H1 (cell line): ENCODE results near the gene TADA2B. TPM values are rescaled to one million over a fixed set of nuclear protein-coding genes. Genes with fewer than 3 reads are reported as not detected.

ENCODE experiments used
- FOSL1 ChIP-seq: IDR thresholded peaks from 2 replicates; pipeline ENCODE4 v1.6.1; 2011; ENCODE audit warnings: mild to moderate bottlenecking, low read depth, low read length, moderate library complexity; ENCODE audit not compliant: insufficient read depth
- GABPA ChIP-seq: IDR thresholded peaks from 2 replicates; pipeline ENCODE4 v1.6.1; 2011; ENCODE audit warnings: mild to moderate bottlenecking, low read length, moderate library complexity, borderline replicate concordance; ENCODE audit not compliant: insufficient read depth
- JUN ChIP-seq: IDR thresholded peaks from 2 replicates; pipeline ENCODE4 v1.6.1; 2011; ENCODE audit warnings: low read depth, mild to moderate bottlenecking, improper control_type of control experiment, low read length
- POLR2A ChIP-seq, 2 experiments: IDR thresholded peaks; 1 replicate in 1 of 2; 2 replicates in 1 of 2; pipeline ENCODE4 v1.6.1; 2011; ENCODE audit warnings: low read depth in 2 of 2, low read length in 2 of 2, mild to moderate bottlenecking in 2 of 2; ENCODE audit errors: control extremely low read depth in 1 of 2
- POU5F1 ChIP-seq: IDR thresholded peaks from 2 replicates; pipeline ENCODE4 v1.6.1; 2011; ENCODE audit warnings: low read depth, mild to moderate bottlenecking, low read length, moderate library complexity
- RAD21 ChIP-seq, 2 experiments: IDR thresholded peaks in 1 of 2; conservative IDR thresholded peaks in 1 of 2; 2 replicates each; pipeline ENCODE4 v1.6.1; 2011; ENCODE audit warnings: low read depth in 2 of 2, low read length in 2 of 2, improper control_type of control experiment in 1 of 2, inconsistent platforms in 1 of 2, mild to moderate bottlenecking in 1 of 2, moderate library complexity in 1 of 2
- RNF2 ChIP-seq: fragments of 200-900, 300-1000 bp; sonication (generic); IDR thresholded peaks from 2 replicates; pipeline ENCODE4 v1.7.1; 2016; ENCODE audit warnings: borderline replicate concordance, low read depth, mild to moderate bottlenecking, antibody characterized with exemption, low read length; ENCODE audit not compliant: poor library complexity, severe bottlenecking; ENCODE audit errors: missing control alignments
- SP2 ChIP-seq: IDR thresholded peaks from 2 replicates; pipeline ENCODE4 v1.6.1; 2012; ENCODE audit warnings: mild to moderate bottlenecking, low read length, inconsistent platforms
- polyA plus RNA-seq, 7 experiments: library from polyadenylated mRNA; depleted of rRNA in 3 of 7; stranded (reverse) in 5 of 7; unstranded in 2 of 7; fragments of >200 nt in 5 of 7; fragments of 200-250 nt in 2 of 7; gene quantifications; 1 replicate in 5 of 7; 2 replicates in 1 of 7; 4 replicates in 1 of 7; pipeline versions ENCODE4 v1.2.1 to v1.2.3, GENCODE V29; 2011 to 2013; ENCODE audit warnings: missing spikeins in 2 of 7, mixed read lengths in 2 of 7
- total RNA-seq: library from RNA; stranded (reverse); fragmentation: NEBNext Ultra II Directional; extraction: Animal tissue kit (Norgen Biotek cat#: 25700); gene quantifications from 2 replicates; pipeline ENCODE4 v1.2.1, GENCODE V29; 2021

Gene TADA2B
- total and polyA plus RNA-seq, 2 of the 8 experiments (the other 6 are each of a cell fraction or from before 2014, with no cell fraction given) = 5.7 to 12.1 TPM

- TF ChIP-seq JUN = no peak
- TF ChIP-seq RAD21 (IDR thresholded peaks at IDR 0.05 in 1 of 2, conservative IDR thresholded peaks at IDR 0.05 in 1 of 2; ENCODE audit: low read depth in 2 of 2, low read length in 2 of 2) = no peak
- no peak for TF ChIP-seq POU5F1
- no peak for TF ChIP-seq SP2
- TF ChIP-seq FOSL1 = no peak
- no peak for TF ChIP-seq POLR2A (IDR thresholded peaks at IDR 0.05; ENCODE audit: control extremely low read depth in 1 of 2, low read depth in 2 of 2, low read length in 2 of 2)
- TF ChIP-seq GABPA = no peak
- no peak for TF ChIP-seq RNF2
Observed at GRCh38 chr4:7049295-7049694, 6.1 kb downstream of the TADA2B start (continued).
